Measurements from ENCODE around the gene CACNG3. TPM values are rescaled to one million over a fixed set of nuclear protein-coding genes. Genes with fewer than 3 reads are reported as not detected.

Gene CACNG3

Small RNA genes within 50 kb of the gene (small RNA-seq; reads per million reads assigned to genes)
- gene RF00408 (ENCODE audit: insufficient read depth) (not detected), gene RNU7-24P (ENCODE audit: insufficient read depth) (not detected)

All from mesendoderm (in vitro differentiated cells).